ENCODE data around the gene TSPAN7. TPM values are rescaled to one million over a fixed set of nuclear protein-coding genes. Genes with fewer than 3 reads are reported as not detected.

TSPAN7 gene
- total RNA-seq, 1 donor from 2014 or later = 21.8 TPM

DNA sequence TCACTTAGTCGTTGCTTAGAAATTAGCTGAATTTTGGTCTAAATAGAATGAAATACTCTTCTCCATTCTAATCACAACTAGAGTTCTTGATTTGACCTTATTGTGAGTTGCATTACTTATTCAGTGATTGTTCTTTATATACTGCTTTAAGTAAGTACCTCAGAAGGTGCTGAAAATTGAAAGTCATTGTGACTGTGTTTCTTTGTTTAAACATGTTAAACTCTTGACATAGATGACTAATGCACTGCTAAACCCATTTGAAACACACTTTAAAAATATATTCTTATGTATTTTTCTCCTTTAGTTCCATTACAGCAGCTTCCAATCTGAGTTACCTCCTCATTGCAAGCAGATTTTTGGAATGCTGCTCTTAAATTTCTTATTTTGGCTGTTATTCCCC lies 9.1 kb downstream of the TSPAN7 start:
- Mint-ChIP-seq H3K4me3 (ENCODE audit: low read depth) (no peak overlapping the region), H3K9me3 (ENCODE audit: low read depth) (peaks cover 6% of the 10 kb centered on the region), H3K27me3 (no peaks in the 10 kb centered on the region), H3K36me3 (ENCODE audit: insufficient read depth) (peaks cover 1% of the 10 kb centered on the region), H3K4me1 (ENCODE audit: low read depth) (no peaks in the 10 kb centered on the region), H3K27ac (no peak overlapping the region)
- DNase-seq (ENCODE audit: low spot score, unreplicated experiment) = no peak
- TF ChIP-seq, protein P1, sequence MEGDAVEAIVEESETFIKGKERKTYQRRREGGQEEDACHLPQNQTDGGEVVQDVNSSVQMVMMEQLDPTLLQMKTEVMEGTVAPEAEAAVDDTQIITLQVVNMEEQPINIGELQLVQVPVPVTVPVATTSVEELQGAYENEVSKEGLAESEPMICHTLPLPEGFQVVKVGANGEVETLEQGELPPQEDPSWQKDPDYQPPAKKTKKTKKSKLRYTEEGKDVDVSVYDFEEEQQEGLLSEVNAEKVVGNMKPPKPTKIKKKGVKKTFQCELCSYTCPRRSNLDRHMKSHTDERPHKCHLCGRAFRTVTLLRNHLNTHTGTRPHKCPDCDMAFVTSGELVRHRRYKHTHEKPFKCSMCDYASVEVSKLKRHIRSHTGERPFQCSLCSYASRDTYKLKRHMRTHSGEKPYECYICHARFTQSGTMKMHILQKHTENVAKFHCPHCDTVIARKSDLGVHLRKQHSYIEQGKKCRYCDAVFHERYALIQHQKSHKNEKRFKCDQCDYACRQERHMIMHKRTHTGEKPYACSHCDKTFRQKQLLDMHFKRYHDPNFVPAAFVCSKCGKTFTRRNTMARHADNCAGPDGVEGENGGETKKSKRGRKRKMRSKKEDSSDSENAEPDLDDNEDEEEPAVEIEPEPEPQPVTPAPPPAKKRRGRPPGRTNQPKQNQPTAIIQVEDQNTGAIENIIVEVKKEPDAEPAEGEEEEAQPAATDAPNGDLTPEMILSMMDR (IDR thresholded peaks at IDR 0.05; ENCODE audit: unreplicated experiment) = no peak

DNA sequence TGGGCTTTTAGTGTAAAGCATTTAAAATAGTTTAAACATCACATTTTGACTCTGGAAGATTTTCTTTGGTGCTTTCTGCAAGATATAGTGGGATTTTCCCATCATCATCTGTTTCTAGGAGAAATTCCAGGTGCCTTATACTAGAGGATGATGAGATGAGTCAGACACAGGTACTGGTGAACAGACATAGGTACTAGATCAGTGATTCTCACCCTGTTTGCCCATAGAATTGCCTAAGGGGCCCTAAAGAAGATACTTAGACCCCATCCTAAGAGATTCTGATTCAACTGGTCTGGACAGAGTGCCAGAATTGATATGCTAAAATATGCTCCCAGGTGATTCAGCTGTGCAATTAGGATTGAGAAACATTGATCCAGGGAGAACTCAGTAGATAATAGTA lies 9.7 kb downstream of the TSPAN7 start:
- peaks cover 1% of the 10 kb centered on the region for H3K36me3 Mint-ChIP-seq (ENCODE audit: insufficient read depth)
- H3K27ac Mint-ChIP-seq = no peak overlapping the region
- H3K27me3 Mint-ChIP-seq = no peaks in the 10 kb centered on the region
- H3K9me3 Mint-ChIP-seq (ENCODE audit: low read depth) = peaks cover 6% of the 10 kb centered on the region
- DNase-seq (ENCODE audit: low spot score, unreplicated experiment) = no peak
- no peaks in the 10 kb centered on the region for H3K4me1 Mint-ChIP-seq (ENCODE audit: low read depth)
- TF ChIP-seq, protein P1 (IDR thresholded peaks at IDR 0.05; ENCODE audit: unreplicated experiment) = no peak
- no peak overlapping the region for H3K4me3 Mint-ChIP-seq (ENCODE audit: low read depth)

DNA sequence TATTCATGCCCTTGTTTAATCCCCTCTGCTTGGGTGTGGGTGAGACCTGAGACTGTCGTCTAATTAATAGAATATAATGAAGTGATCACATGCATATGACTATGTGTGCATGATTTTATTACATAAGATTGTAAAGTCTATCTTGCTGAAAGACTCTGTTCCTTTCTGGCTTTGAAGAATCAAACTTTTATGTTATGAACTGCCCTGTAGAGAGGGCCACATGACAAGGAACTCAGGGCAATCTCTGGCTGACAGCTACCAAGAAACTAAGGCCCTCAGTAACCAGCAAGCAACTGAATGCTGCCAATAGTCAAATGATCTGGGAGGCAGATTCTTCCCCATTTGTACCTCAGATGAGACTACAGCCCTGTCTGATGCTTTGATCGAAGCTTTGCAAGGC lies 13.5 kb downstream of the TSPAN7 start:
- Mint-ChIP-seq H3K4me1 (ENCODE audit: low read depth) (peaks cover 8% of the 10 kb centered on the region), H3K36me3 (ENCODE audit: insufficient read depth) (peaks cover 3% of the 10 kb centered on the region), H3K9me3 (ENCODE audit: low read depth) (peaks cover 12% of the 10 kb centered on the region), H3K27ac (no peak overlapping the region), H3K4me3 (ENCODE audit: low read depth) (no peak overlapping the region), H3K27me3 (no peaks in the 10 kb centered on the region)
- no peak for DNase-seq (ENCODE audit: low spot score, unreplicated experiment)
- TF ChIP-seq, protein P1 (IDR thresholded peaks at IDR 0.05; ENCODE audit: unreplicated experiment) = no peak

DNA sequence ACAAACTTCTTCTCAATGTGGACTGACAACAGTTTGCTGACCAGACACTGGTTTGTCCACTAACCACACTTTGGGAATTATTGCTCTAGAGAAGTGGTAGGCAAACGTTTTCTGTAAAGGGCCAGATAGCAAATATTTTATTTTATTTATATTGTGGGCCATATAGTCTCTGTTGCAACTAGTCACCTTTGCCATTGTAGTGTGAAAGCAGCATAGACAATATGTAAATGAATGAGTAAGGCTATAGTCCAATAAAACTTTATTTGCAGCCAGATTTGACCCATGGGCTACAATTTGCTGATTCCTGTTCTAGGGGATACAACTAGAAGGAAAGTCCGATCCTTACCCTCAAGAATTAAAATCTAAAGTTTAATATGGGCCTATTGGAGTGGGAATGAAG lies 14.5 kb downstream of the TSPAN7 start:
- Mint-ChIP-seq H3K36me3 (ENCODE audit: insufficient read depth) (peaks cover 3% of the 10 kb centered on the region), H3K4me3 (ENCODE audit: low read depth) (no peak overlapping the region), H3K27me3 (no peaks in the 10 kb centered on the region)

DNA sequence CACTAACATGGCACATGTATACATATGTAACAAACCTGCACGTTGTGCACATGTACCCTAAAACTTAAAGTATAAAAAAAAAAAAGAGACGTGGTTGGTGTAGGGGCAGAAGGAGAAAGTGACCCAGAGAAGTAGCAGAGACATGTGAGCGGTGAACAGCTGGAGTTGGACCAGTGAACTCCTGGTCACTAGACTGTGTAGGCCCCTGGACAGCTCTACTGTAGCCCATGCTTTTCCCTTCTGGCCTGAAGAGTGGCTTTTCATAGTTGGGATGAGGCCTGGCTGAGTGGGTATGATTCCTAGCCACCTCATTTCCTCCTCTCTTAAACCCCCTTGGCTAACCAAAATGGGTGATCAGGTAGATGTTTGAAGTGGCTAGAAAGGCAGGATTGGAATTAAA lies 16.4 kb downstream of the TSPAN7 start:
- Mint-ChIP-seq H3K27me3 (no peaks in the 10 kb centered on the region), H3K27ac (no peak overlapping the region), H3K4me1 (ENCODE audit: low read depth) (peaks cover 8% of the 10 kb centered on the region), H3K36me3 (ENCODE audit: insufficient read depth) (peaks cover 1% of the 10 kb centered on the region), H3K9me3 (ENCODE audit: low read depth) (peaks cover 9% of the 10 kb centered on the region), H3K4me3 (ENCODE audit: low read depth) (no peak overlapping the region)
- TF ChIP-seq, protein P1 (IDR thresholded peaks at IDR 0.05; ENCODE audit: unreplicated experiment) = no peak
- DNase-seq (ENCODE audit: low spot score, unreplicated experiment) = no peak

More for the DNA sequence above, 14.5 kb downstream of the TSPAN7 start:
- Mint-ChIP-seq H3K9me3 (ENCODE audit: low read depth) (peaks cover 12% of the 10 kb centered on the region), H3K27ac (no peak overlapping the region), H3K4me1 (ENCODE audit: low read depth) (peaks cover 8% of the 10 kb centered on the region)
- TF ChIP-seq, protein P1 (IDR thresholded peaks at IDR 0.05; ENCODE audit: unreplicated experiment) = no peak
- no peak for DNase-seq (ENCODE audit: low spot score, unreplicated experiment)
